CD4-positive, CD25-positive, alpha-beta regulatory T cell (primary cell): Measurements from ENCODE around the gene LMAN2. TPM values are rescaled to one million over a fixed set of nuclear protein-coding genes. Genes with fewer than 3 reads are reported as not detected.
"Not testable (repeated sequence)": the region's sequence is repeated elsewhere in the genome, so short reads cannot be mapped to it uniquely, and the experiment has no call there.

ENCODE experiments used
- ATAC-seq, 2 donors: fragments of 150-1000 bp; cut with Tn5 transposase; one replicate each; pipeline ENCODE4 v1.10.0; 2021; ENCODE audit warnings: low read depth in 2 of 2, moderate number of reproducible peaks in 2 of 2, moderate library complexity in 1 of 2
- DNase-seq, 3 donors: peaks; one replicate each; pipeline versions ENCODE4 v3.0.0 to v3.0.0-alpha.2; 2012 to 2022; ENCODE audit warnings: mixed read lengths in 1 of 3
- H3K27ac ChIP-seq: one replicate; pipeline ENCODE4 v1.7.0; 2013; ENCODE audit warnings: mild to moderate bottlenecking, low read length; ENCODE audit not compliant: insufficient read depth, poor library complexity, severe bottlenecking
- H3K27me3 ChIP-seq: one replicate; pipeline ENCODE4 v1.7.0; 2013; ENCODE audit warnings: low read length; ENCODE audit not compliant: control insufficient read depth, insufficient read depth
- H3K36me3 ChIP-seq: one replicate; pipeline ENCODE4 v1.7.0; 2013; ENCODE audit warnings: mild to moderate bottlenecking, low read length, moderate library complexity; ENCODE audit not compliant: control insufficient read depth, insufficient read depth
- H3K4me1 ChIP-seq: 2 replicates; pipeline ENCODE4 v1.7.0; 2013; ENCODE audit warnings: mild to moderate bottlenecking, low read length; ENCODE audit not compliant: insufficient read depth, control insufficient read depth, poor library complexity, severe bottlenecking
- H3K4me3 ChIP-seq: one replicate; pipeline ENCODE4 v1.7.0; 2013; ENCODE audit warnings: low read depth, mild to moderate bottlenecking, low read length, moderate library complexity
- H3K9me3 ChIP-seq, 2 experiments: 1 replicate in 1 of 2; 2 replicates in 1 of 2; pipeline ENCODE4 v1.7.0; 2013; ENCODE audit warnings: low read length in 2 of 2, mild to moderate bottlenecking in 1 of 2, moderate library complexity in 1 of 2; ENCODE audit not compliant: control insufficient read depth in 2 of 2
- H3K27ac Mint-ChIP-seq, 3 donors: one replicate each; pipeline ENCODE4 v1.8.0; 2020 to 2022; ENCODE audit warnings: mild to moderate bottlenecking in 3 of 3, mixed read lengths in 3 of 3, moderate library complexity in 2 of 3
- H3K27me3 Mint-ChIP-seq: one replicate; pipeline ENCODE4 v1.8.0; 2022; ENCODE audit warnings: mild to moderate bottlenecking, mixed read lengths
- H3K36me3 Mint-ChIP-seq: one replicate; pipeline ENCODE4 v1.8.0; 2020; ENCODE audit warnings: mixed read lengths
- H3K4me1 Mint-ChIP-seq, 4 donors: one replicate each; pipeline ENCODE4 v1.8.0; 2020 to 2022; ENCODE audit warnings: mixed read lengths in 4 of 4, mild to moderate bottlenecking in 1 of 4
- H3K4me3 Mint-ChIP-seq, 4 donors: one replicate each; pipeline ENCODE4 v1.8.0; 2020 to 2022; ENCODE audit warnings: mild to moderate bottlenecking in 4 of 4, mixed read lengths in 4 of 4, moderate library complexity in 3 of 4
- H3K9me3 Mint-ChIP-seq, 7 donors: one replicate each; pipeline ENCODE4 v1.8.0; 2020 to 2022; ENCODE audit warnings: mixed read lengths in 7 of 7, mild to moderate bottlenecking in 3 of 7, moderate library complexity in 2 of 7
- polyA plus RNA-seq, 4 donors: library from polyadenylated mRNA; unstranded; fragments of 300-500 nt; fragmentation: Illumina TruSeq; gene quantifications; one replicate each; pipeline ENCODE4 v1.2.3, GENCODE V29; 2021
- total RNA-seq: library from RNA; stranded (reverse); gene quantifications from one replicate; pipeline ENCODE4 v1.2.3, GENCODE V29; 2022

The LMAN2 gene
- total and polyA plus RNA-seq, 5 donors from 2014 or later: 77.9 to 289 (median 237) TPM

DNA sequence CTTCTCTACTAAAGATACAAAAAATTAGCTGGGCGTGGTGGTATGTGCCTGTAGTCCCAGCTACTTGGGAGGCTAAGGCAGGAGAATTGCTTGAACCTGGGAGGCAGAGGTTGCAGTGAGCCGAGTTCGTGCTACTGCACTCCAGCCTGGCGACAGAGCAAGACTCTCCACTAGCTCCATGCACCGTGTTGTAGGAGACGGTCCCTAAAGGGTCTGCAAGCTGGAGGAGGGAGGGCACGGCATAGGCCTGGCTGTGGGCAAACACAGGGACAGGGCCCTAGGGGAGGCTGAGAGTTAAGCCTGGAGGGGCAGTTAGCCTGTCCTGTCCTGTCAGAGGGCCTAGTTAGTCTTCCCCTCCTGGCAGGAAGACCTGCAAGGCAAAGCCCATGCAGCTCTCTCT is 9.3 kb upstream of the LMAN2 start:
- not testable (repeated sequence) for H3K9me3 Mint-ChIP-seq, ATAC-seq, H3K36me3 ChIP-seq, H3K9me3 ChIP-seq, H3K27me3 ChIP-seq, H3K27me3 Mint-ChIP-seq, DNase-seq, H3K27ac Mint-ChIP-seq, H3K36me3 Mint-ChIP-seq
- Histone ChIP-seq H3K27ac (peak overlapping the region; percentile 45), H3K4me3 (peak overlapping the region; percentile 2), H3K4me1 (peaks cover 95% of the 10 kb centered on the region)
- Mint-ChIP-seq H3K4me3 (peak overlapping the region; percentile 57 to 93 (median 82)), H3K4me1 (peaks cover 5 to 84% (median 54%) of the 10 kb centered on the region in 4 donors)

GRCh38 chr5:177359860-177360259 is 8.4 kb upstream of the LMAN2 start:
- Mint-ChIP-seq H3K4me1 (peaks cover 5 to 92% (median 55%) of the 10 kb centered on the region in 4 donors), H3K27ac (peak overlapping the region; percentile 86 to 96 (median 93)), H3K36me3 (peaks cover 7% of the 10 kb centered on the region), H3K9me3 (peaks cover 0 to 2% (median 0%) of the 10 kb centered on the region in 7 donors), H3K27me3 (no peaks in the 10 kb centered on the region), H3K4me3 (peak overlapping the region; percentile 59 to 93 (median 86))
- peak overlapping the region; percentile 82 for H3K27ac ChIP-seq
- H3K36me3 ChIP-seq: peaks cover 2% of the 10 kb centered on the region
- no peak for ATAC-seq
- peak overlapping the region; percentile 78 for H3K4me3 ChIP-seq
- peaks cover 94% of the 10 kb centered on the region for H3K4me1 ChIP-seq
- no peak for DNase-seq
- no peaks in the 10 kb centered on the region for H3K9me3 ChIP-seq
- no peaks in the 10 kb centered on the region for H3K27me3 ChIP-seq

DNA sequence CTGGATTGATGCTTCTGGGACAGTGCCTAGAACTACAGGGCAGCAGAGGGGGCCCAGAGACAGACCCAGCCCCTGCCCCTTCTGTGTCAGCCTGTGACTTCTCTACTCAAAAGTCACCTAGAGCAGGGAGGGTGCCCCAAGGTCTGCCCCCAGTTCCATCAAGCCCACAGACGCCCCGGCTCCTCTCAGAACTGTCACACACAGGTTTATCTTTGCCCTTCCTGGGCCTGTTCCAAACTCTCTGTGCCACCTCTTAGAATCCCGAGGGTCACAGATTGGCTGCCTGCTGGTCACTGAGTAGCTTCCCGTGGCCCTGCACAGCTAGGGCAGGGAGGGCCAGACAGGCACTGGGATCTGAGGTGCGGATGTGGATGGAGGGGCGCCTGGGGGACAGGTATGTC is 8.0 kb upstream of the LMAN2 start:
- H3K4me3 Mint-ChIP-seq: peak overlapping the region; percentile 59 to 93 (median 86)
- H3K4me1 ChIP-seq: peaks cover 90% of the 10 kb centered on the region
- DNase-seq (no peak), ATAC-seq (no peak)
- H3K27me3 ChIP-seq: no peaks in the 10 kb centered on the region
- no peaks in the 10 kb centered on the region for H3K36me3 ChIP-seq
- H3K4me1 Mint-ChIP-seq: peaks cover 9 to 92% (median 54%) of the 10 kb centered on the region in 4 donors
- H3K9me3 Mint-ChIP-seq: peaks cover 0 to 2% (median 0%) of the 10 kb centered on the region in 7 donors
- peak overlapping the region; percentile 93 to 96 (median 96) for H3K27ac Mint-ChIP-seq
- peak overlapping the region; percentile 82 for H3K27ac ChIP-seq
- peaks cover 7% of the 10 kb centered on the region for H3K36me3 Mint-ChIP-seq
- H3K9me3 ChIP-seq: no peaks in the 10 kb centered on the region
- no peaks in the 10 kb centered on the region for H3K27me3 Mint-ChIP-seq
- H3K4me3 ChIP-seq: peak overlapping the region; percentile 78

GRCh38 chr5:177358370-177358819 is 6.9 kb upstream of the LMAN2 start:
- Mint-ChIP-seq H3K27me3 (no peaks in the 10 kb centered on the region), H3K4me3 (peak overlapping the region; percentile 59 to 93 (median 86)), H3K4me1 (peaks cover 12 to 85% (median 54%) of the 10 kb centered on the region in 4 donors), H3K27ac (peak overlapping the region; percentile 69 to 96 (median 96)), H3K36me3 (peaks cover 7% of the 10 kb centered on the region), H3K9me3 (peaks cover 0 to 2% (median 0%) of the 10 kb centered on the region in 7 donors)
- peak overlapping the region; percentile 78 for H3K4me3 ChIP-seq
- ATAC-seq (no peak), DNase-seq (no peak)
- H3K27ac ChIP-seq: peak overlapping the region; percentile 82
- H3K9me3 ChIP-seq: no peaks in the 10 kb centered on the region
- peaks cover 80% of the 10 kb centered on the region for H3K4me1 ChIP-seq
- no peaks in the 10 kb centered on the region for H3K36me3 ChIP-seq
- H3K27me3 ChIP-seq: no peaks in the 10 kb centered on the region

DNA sequence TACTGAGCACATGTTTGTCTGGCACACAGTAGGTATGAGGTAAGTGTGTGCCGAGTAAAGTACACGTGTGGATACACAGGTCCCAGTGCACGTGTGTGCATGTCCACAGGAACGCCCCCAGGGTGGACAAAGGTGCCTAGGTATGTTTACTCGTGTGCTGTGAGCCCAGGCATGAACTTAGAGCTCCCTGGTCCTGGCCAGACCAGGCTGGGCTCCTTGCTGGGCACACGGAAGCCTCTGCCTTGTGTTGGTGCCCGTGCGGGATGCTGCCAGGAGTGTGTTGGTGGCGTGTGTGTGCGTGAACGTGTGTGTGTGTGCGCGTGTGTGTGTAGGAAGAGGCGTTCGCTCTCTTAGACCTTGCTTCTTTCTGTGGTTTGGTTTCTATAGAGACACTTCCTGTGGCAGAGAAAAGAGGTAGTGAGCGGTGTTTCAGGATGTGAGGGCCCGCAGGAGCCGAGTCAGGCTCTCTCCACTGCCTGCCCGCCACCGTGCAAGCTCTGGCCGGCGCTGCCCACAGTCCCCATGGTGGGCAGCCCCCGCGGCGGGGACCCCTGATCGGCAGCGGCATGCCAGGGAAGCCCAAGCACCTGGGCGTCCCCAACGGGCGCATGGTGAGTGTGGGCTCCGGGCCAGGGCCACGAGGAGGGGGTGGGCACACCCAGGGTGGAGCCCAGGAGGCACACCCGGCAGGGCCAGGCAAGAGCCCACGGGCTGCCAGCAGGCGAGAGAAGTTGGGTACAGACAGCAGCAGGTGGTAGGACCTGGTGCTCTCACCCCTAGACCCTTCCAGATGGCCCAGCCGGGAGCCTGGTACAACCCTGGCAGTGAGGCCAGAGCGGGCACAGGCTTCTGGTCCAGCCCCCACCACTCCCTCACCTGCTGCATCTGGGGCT is 6.2 kb upstream of the LMAN2 start, which contains the start of gene RGS14:
RGS14 (plus strand) TSS at position 466 of the 893 bp plus-strand sequence; CDS start at position 567, 101 bp downstream.
- no peaks in the 10 kb centered on the region for H3K27me3 Mint-ChIP-seq
- ATAC-seq: peak; percentile 95

DNA sequence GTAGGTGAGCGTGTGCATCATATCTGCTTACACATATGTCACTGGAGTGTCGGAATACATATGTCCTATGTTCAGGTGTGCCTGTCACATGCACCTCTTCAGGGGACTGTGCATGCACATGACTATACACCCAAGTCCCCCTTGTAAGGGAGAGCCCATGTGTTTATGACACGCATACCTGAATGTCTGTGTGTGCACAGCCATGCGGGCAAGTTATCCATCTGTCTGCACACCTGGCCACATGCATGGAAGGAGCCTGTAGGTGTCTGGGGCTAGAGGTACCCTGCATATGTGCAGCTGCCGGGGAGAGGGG is 5.6 kb upstream of the LMAN2 start:
- DNase-seq (no peak), ATAC-seq (no peak)
- Histone ChIP-seq H3K9me3 (no peaks in the 10 kb centered on the region), H3K27ac (peak overlapping the region; percentile 82), H3K4me1 (peaks cover 69% of the 10 kb centered on the region), H3K4me3 (peak overlapping the region; percentile 78), H3K27me3 (no peaks in the 10 kb centered on the region), H3K36me3 (no peaks in the 10 kb centered on the region)
- Mint-ChIP-seq H3K36me3 (peaks cover 7% of the 10 kb centered on the region), H3K9me3 (peaks cover 0 to 2% (median 0%) of the 10 kb centered on the region in 7 donors), H3K27me3 (no peaks in the 10 kb centered on the region), H3K4me1 (peaks cover 12 to 80% (median 49%) of the 10 kb centered on the region in 4 donors), H3K4me3 (peak overlapping the region; percentile 59 to 93 (median 86)), H3K27ac (peak overlapping the region; percentile 91 to 97 (median 96))

More for the DNA sequence above, 6.2 kb upstream of the LMAN2 start, which contains the start of gene RGS14:
- peaks cover 12 to 83% (median 53%) of the 10 kb centered on the region in 4 donors for H3K4me1 Mint-ChIP-seq
- peak; percentile 59 to 93 (median 89) for DNase-seq
- H3K4me3 Mint-ChIP-seq: peak within 1 kb of the TSS; percentile 59 to 93 (median 86)
- no peaks in the 10 kb centered on the region for H3K9me3 ChIP-seq
- H3K27me3 ChIP-seq: no peaks in the 10 kb centered on the region
- peak within 1 kb of the TSS; percentile 82 for H3K27ac ChIP-seq
- no peaks in the 10 kb centered on the region for H3K36me3 ChIP-seq
- peak within 1 kb of the TSS; percentile 78 for H3K4me3 ChIP-seq
- H3K36me3 Mint-ChIP-seq: peaks cover 7% of the 10 kb centered on the region
- peaks cover 0 to 2% (median 0%) of the 10 kb centered on the region in 7 donors for H3K9me3 Mint-ChIP-seq
- H3K4me1 ChIP-seq: peaks cover 73% of the 10 kb centered on the region
- H3K27ac Mint-ChIP-seq: peak within 1 kb of the TSS; percentile 96 to 97 (median 96)

DNA sequence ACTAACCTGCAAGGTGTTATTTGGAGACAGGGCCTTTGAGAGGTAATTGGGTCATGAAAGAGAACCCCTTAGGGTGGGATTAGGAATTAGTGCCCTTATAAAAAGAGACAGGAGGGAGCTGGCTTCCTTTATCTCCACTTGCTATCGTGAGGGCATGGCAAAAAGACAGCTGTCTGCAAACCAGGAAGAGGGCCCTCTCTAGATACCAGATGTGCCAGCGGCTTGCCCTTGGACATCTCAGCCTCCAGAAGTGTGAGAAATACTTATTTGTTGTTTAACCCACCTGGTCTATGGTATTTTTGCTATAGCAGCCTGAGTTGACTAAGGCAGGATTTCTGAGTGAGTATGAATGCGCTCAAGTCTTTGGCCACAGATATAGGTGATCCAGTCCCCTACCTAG is 5.3 kb upstream of the LMAN2 start:
- H3K4me1 ChIP-seq: peaks cover 68% of the 10 kb centered on the region

More for the DNA sequence above, 5.3 kb upstream of the LMAN2 start:
- peak overlapping the region; percentile 59 to 93 (median 86) for H3K4me3 Mint-ChIP-seq
- H3K4me1 Mint-ChIP-seq: peaks cover 16 to 80% (median 48%) of the 10 kb centered on the region in 4 donors
- ATAC-seq (no peak), DNase-seq (no peak)
- no peaks in the 10 kb centered on the region for H3K27me3 ChIP-seq
- H3K9me3 Mint-ChIP-seq: peaks cover 0 to 2% (median 0%) of the 10 kb centered on the region in 7 donors
- H3K36me3 Mint-ChIP-seq: peaks cover 7% of the 10 kb centered on the region
- H3K27ac ChIP-seq: peak overlapping the region; percentile 82
- no peaks in the 10 kb centered on the region for H3K36me3 ChIP-seq
- peak overlapping the region; percentile 78 for H3K4me3 ChIP-seq
- H3K27ac Mint-ChIP-seq: peak overlapping the region; percentile 91 to 97 (median 96)
- no peaks in the 10 kb centered on the region for H3K27me3 Mint-ChIP-seq
- no peaks in the 10 kb centered on the region for H3K9me3 ChIP-seq
